ENCODE results near the gene GNB3.

Gene GNB3

DNA sequence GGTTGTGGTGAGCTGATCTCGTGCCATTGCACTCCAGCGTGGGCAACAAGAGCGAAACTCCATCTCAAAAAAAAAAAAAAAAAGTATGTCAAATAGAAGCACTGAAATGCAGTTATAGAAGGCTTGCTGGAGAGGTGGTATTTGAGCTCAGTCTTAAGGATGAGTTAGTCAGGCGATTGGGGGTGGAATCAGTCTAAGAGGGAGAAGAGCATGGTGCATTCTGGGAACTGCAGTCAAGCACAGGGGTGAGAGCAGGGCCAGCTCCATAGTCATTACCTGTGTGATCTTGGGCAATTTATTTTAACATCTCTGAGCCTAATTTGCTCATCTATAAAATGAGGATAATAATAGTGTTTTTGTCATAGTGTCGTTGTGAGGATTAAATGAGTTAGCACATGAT is 5.9 kb upstream of the GNB3 start:
- in situ Hi-C loops (cut with MboI; ENCODE audit: low sequenced_read_pairs): no loop called here

DNA sequence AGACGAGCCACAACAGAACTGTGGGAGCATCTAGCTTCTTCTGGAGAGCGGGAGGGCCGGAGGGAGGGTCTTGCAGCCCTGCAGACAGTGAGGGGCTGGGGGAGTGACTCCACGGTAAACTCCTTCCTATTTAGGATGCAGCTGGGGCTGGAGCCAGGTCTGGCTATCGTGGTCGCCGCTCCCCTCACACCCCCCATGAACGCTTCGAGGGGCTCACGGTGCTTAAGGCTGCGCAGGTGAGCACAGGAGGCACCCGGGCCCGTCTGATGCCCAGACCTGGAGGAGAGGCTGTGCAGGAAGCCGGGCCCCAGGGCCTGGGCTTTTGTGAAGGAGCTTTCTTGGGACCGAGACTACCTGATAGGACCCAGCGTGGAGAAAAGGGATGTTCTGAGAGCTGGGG is 3.9 kb upstream of the GNB3 start:
- in situ Hi-C loops (cut with MboI; ENCODE audit: low sequenced_read_pairs): no loop called here

DNA sequence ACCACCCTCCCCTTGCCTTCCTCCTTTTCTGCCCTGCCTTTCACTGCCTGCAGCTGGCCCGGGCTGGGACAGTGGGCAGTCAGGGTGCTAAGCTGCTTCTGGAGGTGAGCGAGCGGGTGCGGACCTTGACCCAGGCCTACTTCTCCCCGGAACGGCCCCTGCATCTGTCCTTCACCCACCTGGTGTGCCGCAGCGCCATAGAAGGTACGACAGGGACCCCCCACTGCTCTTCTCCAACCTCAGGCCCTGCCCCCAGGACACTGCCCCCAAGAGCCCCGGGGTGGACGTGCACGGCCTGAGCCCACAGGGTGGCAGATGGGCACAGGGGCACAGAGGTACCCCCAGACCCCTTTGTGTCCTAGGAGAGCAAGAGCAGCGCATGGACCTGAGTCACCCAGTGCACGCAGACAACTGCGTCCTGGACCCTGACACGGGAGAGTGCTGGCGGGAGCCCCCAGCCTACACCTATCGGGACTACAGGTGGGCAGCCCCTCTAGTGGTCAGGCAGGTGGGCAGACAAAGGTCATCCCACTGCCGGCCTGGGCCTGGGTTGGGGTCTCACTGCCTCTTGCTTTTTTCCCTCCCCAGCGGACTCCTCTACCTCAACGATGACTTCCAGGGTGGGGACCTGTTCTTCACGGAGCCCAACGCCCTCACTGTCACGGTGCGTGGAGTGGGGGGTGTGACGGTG is 3.2 kb upstream of the GNB3 start:
- in situ Hi-C loops (cut with MboI; ENCODE audit: low sequenced_read_pairs): no loop called here

DNA sequence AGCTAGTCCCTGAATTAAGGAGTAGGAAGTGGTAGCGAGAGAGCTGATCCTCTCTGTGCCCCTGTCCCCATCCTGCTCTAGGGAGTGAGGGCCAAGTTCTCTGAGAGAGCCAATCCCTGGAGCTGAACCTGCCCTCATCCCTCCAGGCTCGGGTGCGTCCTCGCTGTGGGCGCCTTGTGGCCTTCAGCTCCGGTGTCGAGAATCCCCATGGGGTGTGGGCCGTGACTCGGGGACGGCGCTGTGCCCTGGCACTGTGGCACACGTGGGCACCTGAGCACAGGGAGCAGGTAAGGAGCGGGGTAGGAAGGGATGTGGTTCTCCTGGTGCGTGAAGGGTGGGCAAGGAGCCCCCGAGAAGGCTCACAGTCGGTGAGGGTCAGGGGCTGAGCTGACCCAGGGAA is 1.9 kb upstream of the GNB3 start:
- in situ Hi-C loops (cut with MboI; ENCODE audit: low sequenced_read_pairs): no loop called here

DNA sequence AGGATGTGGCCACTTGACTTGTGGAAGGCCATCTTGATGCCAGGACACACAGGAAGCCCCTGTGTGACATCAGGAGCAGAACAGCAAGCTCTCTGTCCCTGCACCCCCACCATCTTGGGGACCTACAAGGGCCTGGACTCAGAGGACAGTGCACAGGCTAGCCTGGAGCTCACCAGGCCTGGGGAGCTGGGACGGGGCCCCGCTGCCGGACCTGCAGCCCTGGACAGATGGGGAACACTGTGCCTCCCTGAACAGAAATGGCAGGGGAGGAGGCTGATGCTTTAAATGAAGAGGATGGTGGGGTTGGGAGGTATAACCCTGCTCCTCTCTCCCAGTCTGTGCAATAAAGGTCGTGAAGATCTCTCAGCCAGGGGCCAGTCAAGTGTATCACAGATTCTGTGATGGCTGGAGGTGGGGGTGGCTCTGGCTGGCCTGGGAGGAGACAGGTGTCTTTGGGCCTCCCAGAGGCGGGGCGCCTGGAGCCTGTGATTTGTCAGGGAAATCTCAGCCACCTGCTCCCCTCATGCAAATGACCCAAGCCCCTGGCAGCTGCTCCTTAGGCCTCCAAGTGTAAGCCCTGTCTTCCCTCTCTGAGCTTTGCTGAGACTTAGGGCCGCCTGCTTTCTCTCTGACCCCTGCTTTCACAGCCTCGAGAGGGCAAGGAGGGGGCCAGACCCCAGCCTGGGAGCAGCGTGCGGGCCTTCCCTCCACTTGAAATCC is 1.1 kb upstream of the GNB3 start:
- in situ Hi-C loops (cut with MboI; ENCODE audit: low sequenced_read_pairs): no loop called here

DNA sequence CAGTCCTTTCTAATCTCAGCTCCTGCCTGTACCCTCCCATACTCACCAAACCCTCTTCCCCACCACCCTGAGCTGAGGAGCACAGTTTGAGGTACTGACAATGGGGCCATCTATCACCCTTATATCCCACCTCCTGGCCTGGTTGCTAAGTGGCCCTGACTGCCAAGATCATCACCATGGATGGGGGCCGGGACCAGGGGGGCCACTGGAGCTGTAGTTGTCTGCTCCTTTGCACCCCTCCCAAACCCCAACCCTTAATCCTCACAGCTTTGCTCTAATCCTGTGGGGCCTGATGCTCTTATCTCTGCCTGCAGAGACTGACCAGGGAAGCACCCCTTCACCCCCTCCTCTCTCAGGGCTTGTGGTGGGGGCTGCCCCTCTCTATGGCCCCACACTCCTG is 395 bp upstream of the GNB3 start:
- in situ Hi-C loops (cut with MboI; ENCODE audit: low sequenced_read_pairs): no loop called here

DNA sequence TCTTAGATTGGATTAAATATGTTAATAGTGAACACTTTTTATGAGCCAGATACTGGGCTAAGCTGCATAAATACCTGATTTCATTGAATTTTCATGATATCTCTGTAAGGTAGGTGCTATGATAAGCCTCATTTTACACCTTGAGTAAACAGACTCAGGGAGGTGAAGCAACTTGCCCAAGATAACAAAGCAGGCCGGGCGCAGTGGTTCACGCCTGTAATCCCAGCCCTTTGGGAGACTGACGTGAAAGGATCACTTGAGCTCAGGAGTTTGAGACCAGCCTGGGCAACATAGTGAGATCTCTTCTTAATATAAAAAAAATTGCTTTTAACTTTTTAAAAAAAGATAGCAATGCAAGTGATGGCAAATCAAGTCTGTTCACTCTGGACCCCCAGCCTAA is 1.4 kb downstream of the GNB3 start:
- in situ Hi-C loops (cut with MboI; ENCODE audit: low sequenced_read_pairs): no loop called here

DNA sequence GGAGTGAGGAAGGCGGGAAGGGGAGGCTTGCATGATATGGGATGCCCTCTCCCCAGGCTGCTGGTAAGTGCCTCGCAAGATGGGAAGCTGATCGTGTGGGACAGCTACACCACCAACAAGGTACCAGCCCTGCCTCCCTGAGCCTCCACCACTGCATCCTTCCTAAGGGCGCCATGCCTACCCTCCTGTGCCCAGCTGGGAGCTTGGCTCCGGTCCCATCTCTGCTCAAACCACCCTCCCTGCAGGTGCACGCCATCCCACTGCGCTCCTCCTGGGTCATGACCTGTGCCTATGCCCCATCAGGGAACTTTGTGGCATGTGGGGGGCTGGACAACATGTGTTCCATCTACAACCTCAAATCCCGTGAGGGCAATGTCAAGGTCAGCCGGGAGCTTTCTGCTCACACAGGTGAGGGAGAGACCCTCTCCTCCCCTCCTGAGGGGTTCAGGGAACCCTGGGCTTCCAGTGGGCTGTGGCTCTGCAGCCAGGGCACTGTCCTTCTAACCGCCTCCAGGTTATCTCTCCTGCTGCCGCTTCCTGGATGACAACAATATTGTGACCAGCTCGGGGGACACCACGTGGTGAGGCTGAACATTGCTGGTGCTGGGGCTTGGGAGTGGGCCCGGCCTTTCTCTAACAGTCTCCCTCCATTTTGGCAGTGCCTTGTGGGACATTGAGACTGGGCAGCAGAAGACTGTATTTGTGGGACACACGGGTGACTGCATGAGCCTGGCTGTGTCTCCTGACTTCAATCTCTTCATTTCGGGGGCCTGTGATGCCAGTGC is 2.6 kb downstream of the GNB3 start:
- in situ Hi-C loops (cut with MboI; ENCODE audit: low sequenced_read_pairs): no loop called here

DNA sequence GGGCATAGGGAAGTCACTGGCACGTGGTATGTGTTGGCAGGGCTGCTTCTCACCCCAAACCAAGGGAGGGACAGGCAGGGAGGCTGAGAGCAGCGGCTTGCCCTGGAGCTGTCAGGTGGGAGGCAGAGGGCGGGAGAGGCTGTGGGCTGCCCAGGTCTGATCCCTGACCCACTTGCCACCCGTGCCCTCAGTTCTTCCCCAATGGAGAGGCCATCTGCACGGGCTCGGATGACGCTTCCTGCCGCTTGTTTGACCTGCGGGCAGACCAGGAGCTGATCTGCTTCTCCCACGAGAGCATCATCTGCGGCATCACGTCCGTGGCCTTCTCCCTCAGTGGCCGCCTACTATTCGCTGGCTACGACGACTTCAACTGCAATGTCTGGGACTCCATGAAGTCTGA is 4.7 kb downstream of the GNB3 start:
- in situ Hi-C loops (cut with MboI; ENCODE audit: low sequenced_read_pairs): no loop called here

DNA sequence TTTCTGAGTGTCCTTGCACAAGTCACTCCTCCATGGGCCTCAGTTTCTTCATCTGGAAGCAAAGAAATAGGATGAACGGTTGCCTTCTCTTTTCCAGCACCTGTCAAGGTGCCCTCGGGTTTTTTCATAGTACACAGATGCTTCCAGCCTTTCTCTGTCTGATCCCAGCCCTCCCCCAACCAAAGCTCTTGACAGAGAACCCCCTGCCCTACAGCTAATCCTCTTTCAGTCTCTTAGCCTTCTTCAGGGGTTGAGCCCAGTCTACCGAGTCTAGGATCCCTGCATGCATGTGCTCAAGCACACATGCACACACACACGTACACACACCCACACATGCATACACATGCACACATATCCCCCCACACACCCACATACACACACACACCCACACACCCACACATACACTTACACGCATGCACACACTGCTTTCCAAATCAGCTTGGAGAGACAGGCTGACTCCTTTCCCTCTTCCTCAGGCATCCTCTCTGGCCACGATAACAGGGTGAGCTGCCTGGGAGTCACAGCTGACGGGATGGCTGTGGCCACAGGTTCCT is 5.7 kb downstream of the GNB3 start:
- in situ Hi-C loops (cut with MboI; ENCODE audit: low sequenced_read_pairs): no loop called here

DNA sequence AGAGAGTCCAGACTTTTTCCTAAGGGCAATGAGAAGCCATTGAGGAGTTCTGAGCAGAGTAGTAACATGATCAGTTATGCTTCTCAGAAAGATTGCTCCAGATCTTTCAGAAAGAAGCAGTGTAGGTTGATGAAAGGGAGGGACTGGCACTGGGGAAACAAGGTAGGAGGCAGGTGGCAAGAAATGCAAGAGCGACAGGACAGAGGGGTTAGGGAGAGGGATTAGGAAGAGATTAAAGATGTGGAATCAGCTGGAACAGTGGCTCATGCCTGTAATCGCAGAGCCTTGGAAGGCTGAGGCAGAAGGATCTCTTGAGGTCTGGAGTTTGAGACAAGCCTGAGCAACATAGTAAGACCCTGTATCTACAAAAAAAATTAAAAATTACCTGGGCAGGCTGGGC is 7.0 kb downstream of the GNB3 start:
- in situ Hi-C loops (cut with MboI; ENCODE audit: low sequenced_read_pairs): no loop called here

DNA sequence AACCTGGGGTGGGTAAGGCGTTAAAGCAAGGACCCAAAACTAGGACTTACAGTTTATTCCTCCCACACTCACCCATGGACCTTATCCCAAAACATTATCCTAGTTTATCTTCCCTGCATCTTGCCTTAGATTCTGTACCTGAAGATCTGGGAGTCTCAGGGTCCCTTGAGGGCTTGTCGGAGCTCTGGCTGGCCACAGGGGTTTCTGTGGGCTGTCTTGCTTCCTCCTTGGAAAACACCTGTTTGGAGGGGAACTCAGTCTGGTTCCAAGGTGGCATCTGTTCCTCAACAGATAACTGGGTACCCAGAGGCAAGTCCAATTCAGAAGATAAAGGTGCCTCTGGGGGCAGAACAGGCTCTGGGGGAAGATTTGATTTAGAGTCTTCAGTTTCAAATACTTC is 8.7 kb downstream of the GNB3 start:
- in situ Hi-C loops (cut with MboI; ENCODE audit: low sequenced_read_pairs): no loop called here

DNA sequence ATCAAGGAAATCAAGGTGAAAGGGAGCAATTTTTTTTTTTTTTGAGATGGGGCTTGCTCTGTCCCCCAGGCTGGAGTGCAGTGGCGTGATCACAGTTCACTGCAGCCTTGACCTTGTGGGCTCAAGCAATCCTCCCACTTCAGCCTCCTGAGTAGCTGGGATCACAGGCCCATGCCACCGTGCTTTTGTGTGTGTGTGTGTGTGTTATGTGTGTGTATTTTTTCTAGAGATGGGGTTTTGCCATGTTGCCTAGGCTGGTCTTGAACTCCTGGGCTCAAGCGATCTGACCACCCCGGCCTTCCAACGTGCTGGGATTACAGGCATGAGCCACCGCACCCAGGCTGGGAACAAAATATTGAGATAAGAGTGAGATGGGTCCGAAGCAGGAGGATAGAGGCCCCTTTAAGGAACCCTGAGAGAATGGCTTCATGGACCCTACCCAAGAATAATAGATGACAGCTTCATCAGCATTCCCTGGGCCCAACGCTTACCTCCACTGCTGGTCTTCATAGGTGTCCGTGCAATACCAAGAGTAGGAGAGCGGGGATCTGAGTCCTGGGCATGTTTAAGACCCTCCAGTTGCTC is 9.3 kb downstream of the GNB3 start:
- in situ Hi-C loops (cut with MboI; ENCODE audit: low sequenced_read_pairs): no loop called here

DNA sequence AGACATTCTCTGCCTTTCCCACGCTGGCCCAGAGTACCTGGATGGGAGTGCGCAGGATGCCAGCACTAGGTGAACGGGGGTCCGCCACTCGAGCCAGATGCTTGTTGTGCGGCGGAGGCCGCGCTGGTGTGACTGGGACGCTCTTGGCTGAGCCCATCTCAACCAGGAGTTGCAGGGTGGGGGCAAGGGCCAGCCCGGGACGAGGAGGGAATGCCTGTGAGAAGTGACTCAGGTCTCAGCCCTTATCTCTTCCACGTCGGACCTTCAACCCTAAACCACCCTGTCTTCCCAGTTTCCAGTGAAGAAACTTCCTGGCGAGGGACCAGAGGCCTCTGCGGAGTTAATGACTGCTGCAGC is 10.0 kb downstream of the GNB3 start:
- in situ Hi-C loops (cut with MboI; ENCODE audit: low sequenced_read_pairs): no loop called here

DNA sequence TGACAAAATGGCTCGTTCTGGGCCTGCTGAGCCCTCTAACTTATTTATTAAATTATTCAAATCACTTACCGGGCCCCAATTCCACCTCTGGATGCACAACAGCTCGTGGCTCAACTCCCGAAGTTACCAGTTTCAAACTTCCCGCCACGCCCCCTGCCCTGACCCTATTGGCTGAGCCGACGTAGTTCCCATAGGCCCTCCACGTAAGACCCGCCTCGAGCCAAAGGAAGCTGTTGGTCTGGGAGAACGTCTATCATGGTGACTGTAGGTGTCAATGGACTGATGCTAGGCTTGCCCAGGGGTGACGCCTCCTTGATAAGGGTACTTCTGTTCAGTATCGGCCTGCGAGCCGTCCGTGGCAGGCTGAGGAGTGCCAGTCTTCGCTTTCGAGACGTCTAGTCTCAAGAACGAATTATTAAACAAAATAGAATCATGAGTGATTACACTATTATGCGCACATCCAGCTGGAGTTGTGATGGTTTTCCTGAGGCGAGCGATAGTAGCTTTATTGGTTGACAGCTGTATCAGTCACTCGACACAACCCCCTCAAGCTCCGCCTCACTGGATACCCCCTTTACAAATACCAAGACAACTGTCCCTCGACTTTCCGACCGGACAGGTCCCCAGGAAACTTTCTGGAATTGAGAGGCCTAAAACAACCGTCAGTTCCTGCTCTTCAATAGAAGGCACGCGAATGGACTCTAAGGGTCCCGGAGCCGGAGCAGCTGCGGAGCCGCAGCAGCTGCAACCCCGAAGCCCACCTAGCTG is 10.6 kb downstream of the GNB3 start, which contains the start of gene CDCA3:
TSS of gene CDCA3 (minus strand) at position 134 of the 768 bp plus-strand sequence. CDS start 334 bp downstream, outside the sequence.
- in situ Hi-C loops (cut with MboI; ENCODE audit: low sequenced_read_pairs): no loop called here

DNA sequence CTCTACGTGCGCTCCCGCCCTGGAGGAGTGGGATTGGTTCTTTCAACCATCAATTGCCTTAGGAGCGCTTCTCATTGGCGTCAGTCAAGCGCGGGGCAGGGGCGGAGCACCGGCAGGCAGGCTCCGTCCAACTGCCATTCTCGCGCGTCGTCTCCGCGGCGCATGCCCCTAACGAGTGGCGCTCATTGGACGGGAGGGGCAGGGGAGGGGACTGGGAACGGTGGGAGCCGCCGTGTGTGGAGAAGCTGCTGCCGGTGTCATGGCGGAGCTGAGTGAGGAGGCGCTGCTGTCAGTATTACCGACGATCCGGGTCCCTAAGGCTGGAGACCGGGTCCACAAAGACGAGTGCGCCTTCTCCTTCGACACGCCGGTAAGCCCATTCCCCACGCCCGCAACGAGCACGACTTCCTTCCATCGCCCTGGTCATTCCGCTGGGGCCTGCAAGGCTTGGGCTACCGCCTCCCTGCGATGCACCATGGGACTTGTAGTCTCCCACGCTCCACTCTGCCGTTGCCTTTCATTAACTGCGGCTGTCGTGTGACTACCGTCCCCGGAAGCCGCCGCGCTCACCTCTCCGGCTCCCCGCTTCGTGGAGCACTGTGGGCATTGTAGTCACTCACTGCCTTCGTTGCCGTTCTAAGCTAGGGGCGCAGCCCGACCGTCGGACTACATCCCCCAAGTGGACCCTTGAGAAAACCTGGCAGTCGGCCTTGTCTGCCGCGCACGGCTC is 11.4 kb downstream of the GNB3 start, which contains the start of gene USP5:
TSS of gene USP5 (plus strand) at position 230 of the 730 bp plus-strand sequence. CDS start at position 260, 30 bp downstream.
- in situ Hi-C loops (cut with MboI; ENCODE audit: low sequenced_read_pairs): no loop called here

DNA sequence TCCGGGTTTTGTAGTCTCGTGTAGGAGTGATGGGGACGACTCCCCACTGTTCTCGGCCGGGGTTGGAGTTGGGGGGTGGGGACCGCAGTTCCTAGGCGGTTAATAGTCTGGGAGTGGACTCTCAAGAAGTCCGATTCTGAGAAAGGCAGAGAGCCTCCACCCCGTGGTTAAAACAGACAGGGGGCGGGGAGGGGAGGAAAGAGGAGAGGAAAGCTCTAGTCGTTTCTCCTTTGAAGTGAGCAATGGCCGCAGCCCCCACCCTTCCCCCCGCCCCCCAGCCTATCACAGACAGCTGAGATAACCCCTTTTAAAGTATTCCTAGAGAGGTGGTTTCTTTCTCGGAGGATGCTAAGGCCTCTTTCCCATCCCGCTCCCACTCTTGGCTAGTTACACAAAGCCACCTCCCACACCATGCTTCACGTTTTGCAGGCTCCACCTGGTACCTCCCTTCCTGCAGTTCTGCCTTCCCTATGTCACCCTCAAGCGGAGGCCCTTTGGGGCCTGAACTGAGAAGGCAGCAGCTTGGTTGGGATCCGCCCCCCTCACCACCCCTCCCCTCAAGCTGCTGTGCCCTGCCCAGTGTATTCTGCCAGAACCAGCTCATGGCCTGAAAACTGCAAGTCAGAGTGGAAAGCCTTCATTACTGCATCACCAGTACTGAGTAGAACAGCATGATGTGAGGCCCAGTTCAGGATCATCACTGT is 12.1 kb downstream of the GNB3 start:
- in situ Hi-C loops (cut with MboI; ENCODE audit: low sequenced_read_pairs): no loop called here

DNA sequence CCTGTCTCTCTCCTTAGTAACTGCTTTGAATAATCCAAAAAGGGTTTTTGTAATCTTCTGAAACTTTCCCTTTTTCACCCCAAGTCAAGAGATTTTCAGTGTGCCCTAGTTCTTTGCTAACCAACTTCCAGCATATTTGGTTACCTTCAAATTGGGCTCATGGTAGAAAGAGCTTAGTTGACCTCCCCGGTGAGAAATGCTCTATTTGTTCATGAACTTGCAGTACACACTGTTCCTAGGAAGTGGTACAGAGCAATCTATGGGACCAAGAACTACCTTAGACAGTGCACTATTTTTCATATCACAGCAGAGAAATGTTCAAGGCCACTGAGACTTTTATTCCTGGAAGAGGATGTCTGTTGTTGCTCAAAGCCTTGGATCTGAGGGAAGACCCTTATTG is 12.9 kb downstream of the GNB3 start:
- in situ Hi-C loops (cut with MboI; ENCODE audit: low sequenced_read_pairs): no loop called here

DNA sequence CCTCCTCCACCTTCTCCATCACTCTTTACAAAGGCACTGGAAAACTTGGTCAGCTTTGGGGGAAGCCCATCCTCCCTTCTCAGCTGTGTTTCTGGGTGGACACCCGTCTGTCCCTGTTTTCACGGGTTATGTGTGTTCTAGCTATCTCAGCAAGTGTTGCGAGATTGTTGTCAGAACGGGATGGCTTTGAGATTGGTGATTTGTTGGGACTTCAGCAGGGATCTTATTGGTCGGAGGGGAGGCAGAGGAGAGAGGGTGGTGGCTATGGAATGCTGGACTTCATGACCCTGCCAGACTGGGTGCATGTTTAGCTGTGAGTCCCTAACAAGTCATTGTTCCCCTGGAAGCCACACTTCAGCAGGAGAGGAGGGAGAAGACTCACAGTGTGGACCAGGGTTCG is 13.3 kb downstream of the GNB3 start:
- in situ Hi-C loops (cut with MboI; ENCODE audit: low sequenced_read_pairs): no loop called here
